ENCODE measurements around the gene ACOT7.

GRCh38 chr1:6412896-6413295, 19.3 kb upstream of the ACOT7 start:
- TF ChIP-seq CTCF (IDR thresholded peaks at IDR 0.05) (no peak), EZH2 (IDR thresholded peaks at IDR 0.05; ENCODE audit: borderline replicate concordance, insufficient read depth, low read depth, low read length, poor library complexity, severe bottlenecking) (no peak)
